Fibroblast of skin of back (primary cell): ENCODE measurements around the gene HOXD3.

Source experiments
- DNase-seq: peaks from one replicate; pipeline ENCODE4 v3.0.0-alpha.2; 2013

The HOXD3 gene

DNA sequence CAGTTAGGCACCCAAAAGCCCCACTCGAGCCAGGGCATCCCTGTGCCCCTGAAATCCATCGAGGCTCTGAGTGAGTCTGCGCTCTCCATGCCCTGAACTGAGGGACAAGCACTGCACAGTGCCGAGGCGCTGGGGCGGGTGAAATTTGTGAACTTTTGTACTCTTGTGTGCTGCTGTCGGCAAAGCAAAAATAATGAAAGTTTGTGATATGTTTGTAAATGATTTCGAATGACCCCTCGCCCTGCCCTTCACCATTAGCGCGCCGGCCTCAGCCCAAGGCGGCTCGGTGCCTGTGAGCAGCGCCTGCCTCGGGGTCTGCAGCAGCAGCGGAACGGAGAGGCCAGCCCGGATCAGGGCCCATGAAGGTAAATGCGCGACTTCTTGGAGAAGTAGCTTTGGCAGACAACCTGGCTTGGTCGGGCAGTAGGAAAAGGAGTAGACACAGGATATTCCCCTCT, 7.6 kb upstream of the HOXD3 start:
- no peak for DNase-seq

DNA sequence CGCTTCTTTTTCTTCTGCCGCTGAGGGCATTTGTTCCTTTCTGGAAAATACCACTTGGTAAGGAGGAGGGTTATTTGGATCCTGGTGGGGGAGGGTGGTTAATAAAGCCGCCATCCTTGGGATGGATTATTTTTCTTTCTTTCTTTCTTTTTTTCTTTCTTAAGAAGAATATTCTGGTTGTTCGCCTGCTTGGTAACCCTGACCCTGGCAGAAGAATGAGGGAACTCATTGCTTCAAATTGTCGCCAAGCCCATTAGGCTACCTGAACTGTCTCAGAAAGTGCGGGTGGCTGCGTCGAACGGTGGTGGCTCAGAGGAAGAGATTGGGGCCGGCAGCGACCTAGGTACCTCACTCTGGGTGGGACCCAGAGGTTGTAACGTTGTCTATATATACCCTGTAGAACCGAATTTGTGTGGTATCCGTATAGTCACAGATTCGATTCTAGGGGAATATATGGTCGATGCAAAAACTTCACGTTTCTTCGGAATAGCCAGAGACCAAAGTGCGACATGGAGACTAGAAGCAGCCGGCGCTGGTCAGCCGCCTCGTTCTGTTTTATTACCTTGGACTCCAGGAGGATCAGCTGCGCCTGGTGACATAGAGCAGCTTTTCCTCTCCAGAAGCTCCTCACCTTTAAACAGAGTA, 7.0 kb upstream of the HOXD3 start:
- no peak for DNase-seq

DNA sequence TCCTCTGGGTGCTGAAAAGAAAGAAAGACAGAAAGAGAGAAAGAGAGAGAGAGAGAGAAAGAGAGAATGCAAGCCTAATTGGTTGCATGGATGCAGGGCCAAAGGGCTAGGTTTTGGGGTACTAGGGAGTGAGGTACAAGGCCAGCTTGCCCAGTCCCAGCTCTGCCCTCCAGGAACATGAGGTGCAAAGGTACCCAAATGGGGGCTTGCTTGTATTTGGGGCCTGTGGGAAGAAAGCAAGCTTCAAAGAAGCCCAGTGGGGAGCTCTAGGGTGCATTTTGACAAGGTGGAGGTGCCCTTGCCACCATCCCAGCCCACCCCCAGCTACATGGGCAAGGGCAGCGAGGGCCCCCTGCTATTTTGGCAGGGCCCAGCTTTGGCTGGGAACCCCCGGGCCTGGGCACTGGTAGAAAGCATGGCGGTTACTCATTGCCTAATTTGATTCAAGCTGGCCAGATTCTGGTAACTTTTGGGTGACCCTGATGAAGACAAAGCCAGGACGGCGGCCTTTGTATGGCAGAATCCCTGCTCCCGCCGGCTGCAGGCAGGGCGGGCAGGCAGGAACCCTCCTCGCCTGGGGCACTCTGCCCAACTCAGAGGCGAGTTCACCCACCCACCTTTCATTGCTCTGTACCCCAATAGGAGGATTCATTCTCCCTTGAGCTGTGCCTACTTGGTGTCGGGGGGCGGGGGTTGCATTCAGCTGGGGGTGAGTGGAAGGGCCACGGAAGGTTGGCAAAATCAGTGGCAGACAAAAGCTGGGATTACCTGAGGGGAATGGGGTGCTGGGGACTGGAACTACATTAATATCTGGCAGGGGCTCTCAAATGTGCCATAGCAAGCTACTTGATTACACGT, 6.3 kb upstream of the HOXD3 start:
- DNase-seq = no peak

DNA sequence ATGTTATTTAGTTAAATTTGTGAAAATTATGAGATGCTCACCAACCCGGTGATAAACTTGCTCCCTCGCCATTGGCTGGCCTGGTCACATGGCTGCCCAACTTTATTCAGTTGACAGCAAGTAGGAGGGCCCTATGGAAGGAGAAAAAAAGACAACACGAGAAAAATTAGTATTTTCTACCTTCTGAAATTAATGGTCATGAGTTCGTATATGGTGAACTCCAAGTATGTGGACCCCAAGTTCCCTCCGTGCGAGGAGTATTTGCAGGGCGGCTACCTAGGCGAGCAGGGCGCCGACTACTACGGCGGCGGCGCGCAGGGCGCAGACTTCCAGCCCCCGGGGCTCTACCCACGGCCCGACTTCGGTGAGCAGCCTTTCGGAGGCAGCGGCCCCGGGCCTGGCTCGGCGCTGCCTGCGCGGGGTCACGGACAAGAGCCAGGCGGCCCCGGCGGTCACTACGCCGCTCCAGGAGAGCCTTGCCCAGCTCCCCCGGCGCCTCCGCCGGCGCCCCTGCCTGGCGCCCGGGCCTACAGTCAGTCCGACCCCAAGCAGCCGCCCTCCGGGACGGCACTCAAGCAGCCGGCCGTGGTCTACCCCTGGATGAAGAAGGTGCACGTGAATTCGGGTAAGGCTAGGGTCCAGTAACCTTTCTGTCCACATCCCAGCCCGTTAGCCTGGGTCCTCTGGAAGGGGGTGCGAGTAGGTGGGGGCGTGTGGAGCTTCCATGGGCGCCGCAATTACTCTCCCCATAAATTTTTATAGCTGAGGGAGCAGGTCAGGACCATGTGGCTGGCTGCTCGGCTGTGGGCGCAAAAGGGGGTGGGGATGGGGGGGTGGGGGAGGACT, 5.4 kb upstream of the HOXD3 start, which contains the start of gene HOXD4:
Gene HOXD4, plus strand, starts transcription at position 109 of the 846 bp plus-strand sequence. Its CDS starts 84 bp downstream, at position 193.
- DNase-seq = no peak

GRCh38 chr2:176152350-176153181, 4.5 kb upstream of the HOXD3 start:
- no peak for DNase-seq

DNA sequence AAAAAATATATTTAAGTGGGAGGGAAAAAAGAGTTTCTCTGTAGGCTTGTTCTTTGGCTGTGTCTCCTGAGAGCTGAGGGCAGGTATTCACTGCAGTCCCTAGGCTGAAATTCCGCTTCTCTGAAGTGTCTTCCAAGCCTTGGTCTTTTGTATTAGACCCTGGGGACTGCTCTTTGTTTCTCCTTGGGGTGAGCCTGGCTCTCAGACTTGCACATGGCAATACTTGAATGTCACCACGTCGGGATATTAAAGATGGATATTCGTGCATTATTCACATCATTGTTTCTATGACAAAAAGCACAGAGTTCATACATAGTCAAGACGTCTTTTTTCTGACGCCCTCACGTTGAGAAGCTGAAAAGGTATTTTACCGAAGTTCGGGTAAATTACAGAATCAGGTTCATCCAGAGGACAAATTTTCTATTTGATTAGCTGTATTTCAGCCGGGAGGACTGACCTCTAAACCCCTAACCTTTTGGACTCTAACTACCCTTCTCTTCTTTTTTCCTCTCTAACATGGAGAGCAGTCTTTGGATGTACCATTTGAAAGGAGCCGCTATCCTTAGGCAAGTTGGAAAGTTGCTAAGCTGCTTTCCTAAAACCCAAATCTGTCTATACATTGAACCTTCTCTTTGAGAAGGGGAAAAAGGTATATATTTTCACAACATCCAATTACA, 2.4 kb upstream of the HOXD3 start:
- no peak for DNase-seq

DNA sequence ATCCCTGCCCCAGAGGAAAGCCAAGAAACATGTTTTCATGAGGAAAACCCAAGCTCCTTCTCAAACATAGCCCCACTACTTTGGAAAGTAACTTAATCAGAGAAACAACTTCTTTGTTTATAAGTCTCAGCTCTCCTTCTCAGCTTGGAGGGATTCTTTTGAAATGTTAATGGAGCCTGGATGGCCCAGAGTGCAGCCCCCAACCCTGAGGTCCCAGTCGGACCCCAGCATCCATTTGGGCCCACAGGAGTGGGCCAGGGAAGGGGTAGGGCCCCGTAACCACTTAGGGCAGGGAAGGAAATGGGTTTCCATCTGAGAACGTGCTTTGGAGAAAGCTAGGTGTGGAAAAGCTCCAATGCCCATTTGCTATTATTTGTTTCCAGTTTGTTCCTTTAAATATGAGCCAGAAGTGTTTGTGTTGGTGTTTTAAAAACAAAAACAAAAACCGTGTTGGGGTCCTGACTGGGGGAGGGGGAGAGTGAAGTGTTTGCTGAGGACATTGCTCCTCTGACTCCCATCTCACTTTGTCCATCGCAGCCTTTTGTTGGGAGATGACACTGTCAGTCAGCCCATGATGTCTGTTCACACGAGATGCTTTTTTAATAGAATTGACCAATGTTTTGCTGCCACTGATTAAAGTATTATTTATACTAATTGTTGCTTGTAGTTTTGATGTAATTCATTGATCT, 1.6 kb upstream of the HOXD3 start:
- DNase-seq = no peak

GRCh38 chr2:176156301-176156806, 753 bp upstream of the HOXD3 start:
- DNase-seq = no peak

GRCh38 chr2:176157499-176158185, 535 bp downstream of the HOXD3 start:
- peak; percentile 48 for DNase-seq

DNA sequence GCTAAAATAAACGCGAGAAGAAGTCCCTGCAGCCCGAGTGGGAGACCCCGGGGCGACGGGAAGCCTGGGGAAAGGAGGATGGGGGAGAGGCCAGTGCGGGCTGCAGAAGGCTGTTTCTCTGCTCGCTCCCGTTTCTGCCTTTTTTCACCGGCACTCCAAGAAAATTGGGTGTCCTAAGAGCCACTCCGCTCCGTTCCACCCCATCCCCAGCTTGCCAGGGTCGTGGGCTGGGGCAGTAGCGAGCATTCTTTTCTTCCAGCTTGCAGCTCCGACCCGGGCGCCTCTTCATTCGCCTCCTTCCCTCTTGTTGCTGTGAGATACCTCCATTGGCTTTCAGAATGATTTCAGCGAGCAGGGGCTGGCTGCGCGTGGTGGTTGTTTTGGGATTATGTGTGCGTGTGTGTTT, 1.1 kb downstream of the HOXD3 start:
- peak; percentile 47 for DNase-seq

- no peak for DNase-seq
Observed at GRCh38 chr2:176158855-176159662, 2.0 kb downstream of the HOXD3 start.

DNA sequence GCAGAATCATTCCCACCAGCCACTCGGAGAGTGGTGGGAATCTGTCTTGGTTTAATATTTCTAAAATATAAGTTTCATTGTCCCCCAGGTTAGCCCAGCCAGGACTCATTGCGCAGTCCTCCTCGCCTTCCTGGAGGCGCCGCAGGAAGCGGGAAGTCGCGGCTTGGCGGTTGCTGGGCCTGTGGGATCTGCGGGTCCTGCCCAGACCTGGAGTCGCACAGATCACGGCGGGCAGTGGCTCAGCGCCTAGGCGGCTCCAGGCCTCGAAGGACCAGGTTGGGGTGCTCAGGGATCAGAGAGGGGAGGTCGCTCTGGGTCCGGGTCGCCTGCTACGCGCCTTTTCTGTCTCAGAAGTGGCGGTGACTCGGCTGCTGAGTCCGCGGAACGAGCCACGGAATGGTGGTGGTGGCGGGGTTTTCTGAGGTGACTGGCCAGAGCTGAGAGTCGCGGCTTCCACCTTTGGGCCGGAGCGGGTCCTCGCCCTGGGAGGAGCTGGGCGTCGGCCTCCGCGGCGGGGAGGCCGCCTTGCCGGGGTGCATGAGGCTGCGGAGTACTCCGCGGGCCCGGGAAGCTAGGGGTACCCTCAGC, 2.6 kb downstream of the HOXD3 start:
- DNase-seq = no peak

DNA sequence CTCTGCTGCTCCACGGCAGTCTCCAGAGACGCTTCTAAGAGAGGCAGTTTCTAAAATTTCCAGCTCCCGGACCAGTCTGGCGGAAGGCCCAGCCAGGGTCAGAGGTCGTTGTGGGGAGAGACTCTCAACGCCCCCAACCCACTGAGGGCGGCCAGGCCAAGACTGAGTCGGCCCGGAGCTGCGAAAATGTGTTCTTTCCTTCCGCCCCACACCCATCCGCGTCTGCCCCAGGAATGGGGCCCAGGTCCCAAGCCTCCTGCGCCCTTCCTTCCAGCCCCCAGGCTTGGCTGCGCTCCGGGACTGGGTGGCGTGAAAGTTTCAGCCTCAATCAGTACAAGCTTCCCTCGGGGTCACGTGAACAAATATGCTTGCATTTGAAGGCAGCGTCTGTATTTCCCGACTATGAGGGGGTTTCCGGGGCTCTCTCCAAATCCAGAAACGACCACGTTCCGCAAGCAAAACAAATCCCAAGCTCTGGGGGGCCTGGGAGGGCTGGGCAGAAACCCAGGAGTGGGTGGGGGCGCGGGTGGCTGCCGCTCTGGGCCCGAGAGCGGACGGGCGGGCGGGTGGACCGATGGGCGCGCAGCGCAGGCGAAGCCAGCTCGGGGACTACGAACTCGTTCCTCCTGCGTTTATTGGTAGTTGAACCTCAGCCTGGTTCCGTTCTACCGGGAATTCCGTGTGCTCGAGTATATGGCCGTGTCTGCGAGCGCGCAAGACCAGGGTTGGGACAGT, 3.3 kb downstream of the HOXD3 start:
- DNase-seq = peak; percentile 41

DNA sequence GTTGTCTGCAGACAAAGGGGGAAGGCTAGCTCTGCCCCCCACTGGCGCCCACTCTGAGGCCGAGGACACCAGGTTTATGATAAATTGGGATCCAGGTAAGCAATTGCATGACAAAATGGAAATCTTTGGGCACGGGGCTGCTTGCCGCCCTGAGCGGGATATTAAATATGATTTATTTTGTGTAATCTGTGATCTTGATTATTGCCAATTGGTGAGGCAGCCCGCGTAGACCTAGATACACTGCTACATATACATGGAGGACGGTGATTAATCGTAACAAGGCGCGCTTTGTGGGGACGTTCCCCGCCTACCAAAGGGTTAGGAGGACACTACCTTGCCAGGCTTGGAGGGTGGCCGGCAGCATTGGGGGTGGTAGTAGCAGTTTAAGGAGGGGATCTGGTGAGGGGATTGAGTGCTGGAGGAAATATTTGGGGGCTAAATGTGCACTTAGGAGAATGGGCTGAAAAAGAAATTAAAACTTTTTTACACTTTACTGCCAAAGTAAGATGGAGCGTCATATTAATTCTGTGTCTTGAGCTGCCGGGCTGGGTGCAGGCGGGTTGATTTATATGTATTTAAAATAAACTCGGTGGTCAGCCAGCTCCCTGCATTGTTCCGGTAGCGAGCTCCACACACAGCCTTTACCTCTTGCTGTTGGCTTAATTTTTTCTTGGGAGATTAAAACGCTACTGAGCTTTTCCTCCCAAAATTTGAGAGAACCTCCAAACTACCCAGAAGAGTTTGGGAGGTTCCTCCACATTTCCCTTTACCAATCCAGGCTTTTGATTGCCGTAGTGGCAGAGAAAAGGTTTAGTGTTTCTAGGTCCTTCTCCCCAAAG, 4.1 kb downstream of the HOXD3 start:
- DNase-seq = no peak

- DNase-seq = peak; percentile 84
Observed at GRCh38 chr2:176161825-176162626, 4.9 kb downstream of the HOXD3 start.
